Esophagus muscularis mucosa (tissue), 4 donors: ENCODE data around the gene TDG.

Source experiments
- EP300 ChIP-seq: sonication (generic); formaldehyde crosslinking; IDR thresholded peaks from one replicate; pipeline ENCODE4 v1.6.1; 2017; ENCODE audit warnings: antibody characterized with exemption
- POLR2A ChIP-seq: fragments of 450-650 bp; IDR thresholded peaks from one replicate; pipeline ENCODE4 v1.6.1; 2017; ENCODE audit warnings: antibody characterized with exemption, moderate library complexity, mild to moderate bottlenecking, low read depth
- POLR2AphosphoS5 ChIP-seq, 2 donors: sonication (generic); formaldehyde crosslinking; IDR thresholded peaks; one replicate each; pipeline ENCODE4 v1.6.1; 2017; ENCODE audit warnings: antibody characterized with exemption in 2 of 2
- TF ChIP-seq, protein P1 (sequence below), 3 experiments: fragments of 200-600 bp in 2 of 3; fragments of 450-650 bp in 1 of 3; sonication (generic) in 2 of 3; IDR thresholded peaks; one replicate each; pipeline ENCODE4 v1.5.1; 2017 to 2019; ENCODE audit warnings: antibody characterized with exemption in 3 of 3, mild to moderate bottlenecking in 2 of 3, moderate library complexity in 1 of 3

- TF ChIP-seq, protein P1, sequence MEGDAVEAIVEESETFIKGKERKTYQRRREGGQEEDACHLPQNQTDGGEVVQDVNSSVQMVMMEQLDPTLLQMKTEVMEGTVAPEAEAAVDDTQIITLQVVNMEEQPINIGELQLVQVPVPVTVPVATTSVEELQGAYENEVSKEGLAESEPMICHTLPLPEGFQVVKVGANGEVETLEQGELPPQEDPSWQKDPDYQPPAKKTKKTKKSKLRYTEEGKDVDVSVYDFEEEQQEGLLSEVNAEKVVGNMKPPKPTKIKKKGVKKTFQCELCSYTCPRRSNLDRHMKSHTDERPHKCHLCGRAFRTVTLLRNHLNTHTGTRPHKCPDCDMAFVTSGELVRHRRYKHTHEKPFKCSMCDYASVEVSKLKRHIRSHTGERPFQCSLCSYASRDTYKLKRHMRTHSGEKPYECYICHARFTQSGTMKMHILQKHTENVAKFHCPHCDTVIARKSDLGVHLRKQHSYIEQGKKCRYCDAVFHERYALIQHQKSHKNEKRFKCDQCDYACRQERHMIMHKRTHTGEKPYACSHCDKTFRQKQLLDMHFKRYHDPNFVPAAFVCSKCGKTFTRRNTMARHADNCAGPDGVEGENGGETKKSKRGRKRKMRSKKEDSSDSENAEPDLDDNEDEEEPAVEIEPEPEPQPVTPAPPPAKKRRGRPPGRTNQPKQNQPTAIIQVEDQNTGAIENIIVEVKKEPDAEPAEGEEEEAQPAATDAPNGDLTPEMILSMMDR (IDR thresholded peaks at IDR 0.05): no peak
- TF ChIP-seq POLR2AphosphoS5 (IDR thresholded peaks at IDR 0.05) (no peak), EP300 (no peak), POLR2A (no peak)
These were observed 57.1 kb downstream of the TDG start for GRCh38 chr12:104022786-104023185.
